Ovary (tissue), 3 donors: Measurements from ENCODE around the gene CACNA1C.

Experiments
- CTCF ChIP-seq, 3 donors: fragments of 450-650 bp in 2 of 3; fragments of 200-600 bp in 1 of 3; IDR thresholded peaks; one replicate each; pipeline versions ENCODE4 v1.5.1 to v1.8.0; 2016 to 2022; ENCODE audit warnings: antibody characterized with exemption in 3 of 3, mild to moderate bottlenecking in 1 of 3
- POLR2A ChIP-seq: fragments of 450-650 bp; IDR thresholded peaks from one replicate; pipeline ENCODE4 v1.6.1; 2017; ENCODE audit warnings: antibody characterized with exemption, mild to moderate bottlenecking, moderate library complexity
- donor health status: DM: no; HTN: no; CAD: no.

- TF ChIP-seq CTCF (IDR thresholded peaks at IDR 0.05) (no peak), POLR2A (no peak)
Measured at GRCh38 chr12:2044165-2044564, 8.6 kb upstream of the CACNA1C start.
